ENCODE results near the gene GRM7.

GRM7 gene

DNA sequence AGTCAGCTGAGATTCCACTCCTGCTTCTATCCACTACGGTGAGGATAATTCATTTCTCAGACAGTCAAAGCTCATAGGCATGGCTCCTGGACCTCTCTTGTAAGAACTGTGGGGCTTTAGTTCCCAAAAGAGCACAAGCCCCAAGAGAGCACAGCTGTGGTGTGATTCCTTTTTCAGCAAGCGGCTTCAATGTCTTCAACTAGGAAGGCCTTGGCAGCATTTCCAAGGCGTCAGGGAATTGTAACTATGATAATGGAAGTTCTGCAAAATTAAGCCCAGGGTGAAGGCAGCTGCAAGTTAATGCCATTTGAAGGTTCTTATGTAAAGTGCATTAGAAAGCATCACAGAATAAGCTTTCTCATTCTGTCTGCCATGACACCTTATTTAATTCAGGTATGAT, 657.1 kb downstream of the GRM7 start:
- no peak for DNase-seq (ENCODE audit: low read depth)
- H3K4me3 ChIP-seq (ENCODE audit: low read depth, low read length): no peak overlapping the region
- TF ChIP-seq, protein P1, sequence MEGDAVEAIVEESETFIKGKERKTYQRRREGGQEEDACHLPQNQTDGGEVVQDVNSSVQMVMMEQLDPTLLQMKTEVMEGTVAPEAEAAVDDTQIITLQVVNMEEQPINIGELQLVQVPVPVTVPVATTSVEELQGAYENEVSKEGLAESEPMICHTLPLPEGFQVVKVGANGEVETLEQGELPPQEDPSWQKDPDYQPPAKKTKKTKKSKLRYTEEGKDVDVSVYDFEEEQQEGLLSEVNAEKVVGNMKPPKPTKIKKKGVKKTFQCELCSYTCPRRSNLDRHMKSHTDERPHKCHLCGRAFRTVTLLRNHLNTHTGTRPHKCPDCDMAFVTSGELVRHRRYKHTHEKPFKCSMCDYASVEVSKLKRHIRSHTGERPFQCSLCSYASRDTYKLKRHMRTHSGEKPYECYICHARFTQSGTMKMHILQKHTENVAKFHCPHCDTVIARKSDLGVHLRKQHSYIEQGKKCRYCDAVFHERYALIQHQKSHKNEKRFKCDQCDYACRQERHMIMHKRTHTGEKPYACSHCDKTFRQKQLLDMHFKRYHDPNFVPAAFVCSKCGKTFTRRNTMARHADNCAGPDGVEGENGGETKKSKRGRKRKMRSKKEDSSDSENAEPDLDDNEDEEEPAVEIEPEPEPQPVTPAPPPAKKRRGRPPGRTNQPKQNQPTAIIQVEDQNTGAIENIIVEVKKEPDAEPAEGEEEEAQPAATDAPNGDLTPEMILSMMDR (conservative IDR thresholded peaks at IDR 0.05; ENCODE audit: low read depth, low read length): no peak

DNA sequence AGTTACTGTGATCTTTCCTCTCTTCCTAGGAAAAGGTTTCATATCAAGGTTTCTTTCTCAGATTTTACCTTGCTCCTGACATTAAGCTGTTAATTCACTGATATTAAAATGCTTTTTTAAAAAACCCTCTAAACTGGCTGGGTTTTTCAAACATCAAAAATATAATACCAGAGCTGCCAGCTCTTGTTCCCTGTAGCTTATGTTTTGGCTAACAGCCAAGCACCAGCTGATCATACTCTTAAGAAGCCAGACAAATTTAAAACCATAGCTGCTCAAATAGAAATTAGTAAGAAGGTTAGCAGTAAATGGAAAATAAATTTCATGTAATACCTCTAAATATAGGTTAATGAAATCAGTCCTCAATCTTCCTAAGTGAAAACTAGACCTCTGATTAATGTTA, 657.5 kb downstream of the GRM7 start:
- no peak overlapping the region for H3K4me3 ChIP-seq (ENCODE audit: low read depth, low read length)
- DNase-seq (ENCODE audit: low read depth): peak; percentile 70
- TF ChIP-seq, protein P1 (conservative IDR thresholded peaks at IDR 0.05; ENCODE audit: low read depth, low read length): no peak

DNA sequence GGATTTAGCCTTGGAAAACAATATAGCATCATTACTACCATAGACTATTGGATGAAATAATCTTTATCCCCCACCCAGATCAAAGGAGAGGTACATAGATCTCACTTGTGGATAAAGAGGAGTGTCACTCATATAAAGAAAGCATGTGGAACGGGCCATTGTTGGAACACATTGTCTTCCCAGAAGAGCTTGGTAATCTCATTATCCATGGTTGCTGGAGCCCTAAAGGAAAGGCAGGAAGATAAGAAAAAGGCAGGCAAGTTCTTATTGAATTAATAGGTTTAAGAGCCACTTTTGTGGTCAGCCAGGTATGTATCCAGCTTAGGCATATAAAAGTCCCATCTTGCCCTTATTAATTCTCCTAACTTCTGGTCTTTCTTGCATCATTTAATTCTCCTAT, 659.1 kb downstream of the GRM7 start:
- no peak for DNase-seq (ENCODE audit: low read depth)
- H3K4me3 ChIP-seq (ENCODE audit: low read depth, low read length): no peak overlapping the region
- TF ChIP-seq, protein P1 (conservative IDR thresholded peaks at IDR 0.05; ENCODE audit: low read depth, low read length): no peak

DNA sequence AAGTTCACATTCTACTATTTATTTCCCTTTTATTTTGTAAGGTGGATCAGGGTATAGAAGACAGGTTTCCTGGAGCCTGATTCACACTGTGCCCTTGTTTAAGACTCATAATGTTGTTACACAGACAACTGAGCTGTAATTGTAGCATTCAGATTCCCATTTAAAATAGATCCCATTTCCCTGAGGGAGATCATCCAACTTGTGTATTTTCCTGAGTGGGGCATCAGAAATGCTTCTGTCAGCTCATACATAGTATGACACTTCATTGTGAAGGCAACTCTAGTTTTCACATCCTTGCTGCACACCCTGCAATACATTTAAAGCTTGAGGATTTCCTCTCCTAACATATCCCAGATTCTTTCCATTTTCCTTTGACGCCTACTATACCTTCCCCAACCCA, 659.7 kb downstream of the GRM7 start:
- DNase-seq (ENCODE audit: low read depth): no peak
- no peak overlapping the region for H3K4me3 ChIP-seq (ENCODE audit: low read depth, low read length)
- TF ChIP-seq, protein P1 (conservative IDR thresholded peaks at IDR 0.05; ENCODE audit: low read depth, low read length): no peak

DNA sequence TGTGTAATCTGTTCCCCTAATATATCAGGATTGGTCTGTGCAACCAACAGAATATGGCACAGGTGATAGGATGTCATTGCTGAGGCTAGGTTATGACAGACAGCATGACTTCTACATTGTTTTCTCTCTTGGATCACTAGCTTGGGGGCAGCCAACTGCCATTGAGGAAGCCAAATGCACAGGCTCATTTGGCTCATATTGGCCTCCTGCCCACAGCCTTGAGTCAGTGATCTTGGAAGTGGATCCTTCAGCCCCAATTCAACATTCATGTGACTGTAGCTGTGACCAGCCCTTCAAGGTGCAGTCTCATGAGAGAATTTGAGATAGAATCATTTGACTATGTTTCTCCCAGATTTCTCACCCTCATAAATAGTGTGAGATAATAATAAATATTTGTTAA, 675.6 kb downstream of the GRM7 start:
- TF ChIP-seq, protein P1 (conservative IDR thresholded peaks at IDR 0.05; ENCODE audit: low read depth, low read length): no peak
- no peak for DNase-seq (ENCODE audit: low read depth)
- no peak overlapping the region for H3K4me3 ChIP-seq (ENCODE audit: low read depth, low read length)

DNA sequence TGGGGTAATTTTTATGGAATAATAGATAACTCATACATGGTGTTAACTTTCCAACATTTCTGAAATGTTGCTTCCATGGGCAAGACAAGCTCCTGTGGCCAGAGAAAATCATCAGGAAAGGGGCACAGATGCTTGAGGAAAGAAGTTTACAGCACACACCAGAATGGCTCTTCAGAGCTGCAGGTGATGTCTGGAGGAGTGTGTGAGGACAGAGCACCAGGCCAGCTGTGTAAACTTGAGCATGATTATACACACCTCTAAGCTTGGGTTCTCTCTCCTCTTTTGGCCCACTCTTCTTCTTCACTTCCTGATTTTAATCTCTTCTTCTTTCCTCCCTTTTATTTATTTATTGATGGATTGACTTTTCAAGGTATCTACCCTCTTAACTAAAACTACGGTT, 676.0 kb downstream of the GRM7 start:
- no peak for DNase-seq (ENCODE audit: low read depth)
- TF ChIP-seq, protein P1 (conservative IDR thresholded peaks at IDR 0.05; ENCODE audit: low read depth, low read length): no peak
- H3K4me3 ChIP-seq (ENCODE audit: low read depth, low read length): no peak overlapping the region

DNA sequence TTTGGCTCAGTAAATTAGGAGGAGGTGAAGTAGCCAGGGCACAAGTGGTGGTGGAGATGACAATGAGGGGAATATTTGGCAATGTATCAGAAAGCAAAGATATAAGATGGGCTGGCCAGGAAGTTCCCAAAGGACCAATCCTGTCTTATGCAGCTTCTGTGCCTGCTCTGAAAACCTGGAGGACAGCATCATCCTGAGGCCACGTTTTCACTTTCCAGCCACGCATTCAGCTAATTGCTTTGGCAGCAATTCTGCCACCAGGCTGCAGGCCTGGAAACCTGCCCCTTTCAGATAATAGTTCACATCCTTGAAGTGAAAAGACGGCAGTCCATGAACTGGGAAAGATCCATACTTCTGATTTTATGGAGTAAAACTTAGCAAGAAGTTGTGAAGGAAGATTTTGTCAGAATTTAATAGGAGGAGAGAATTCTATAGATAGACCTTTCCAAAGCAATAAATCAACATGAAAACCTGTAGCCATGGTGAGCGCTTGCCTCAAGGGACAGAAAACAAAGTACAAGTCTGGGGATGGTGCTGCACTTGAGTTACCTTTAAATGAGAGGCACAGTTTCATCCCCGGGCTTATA, 682.5 kb downstream of the GRM7 start:
- TF ChIP-seq, protein P1 (conservative IDR thresholded peaks at IDR 0.05; ENCODE audit: low read depth, low read length): peak; percentile 27

More for the DNA sequence above, 682.5 kb downstream of the GRM7 start:
- DNase-seq (ENCODE audit: low read depth): no peak
- H3K4me3 ChIP-seq (ENCODE audit: low read depth, low read length): no peak overlapping the region

All from choroid plexus epithelial cell (primary cell).